ENCODE results near the gene PPT2. TPM values are rescaled to one million over a fixed set of nuclear protein-coding genes. Genes with fewer than 3 reads are reported as not detected.

Gene PPT2
- total and polyA plus RNA-seq, 2 of the 13 experiments (the other 11 are each of a cell fraction or from before 2014, with no cell fraction given) = 39.2 to 61.8 TPM

- TF ChIP-seq, protein P1, sequence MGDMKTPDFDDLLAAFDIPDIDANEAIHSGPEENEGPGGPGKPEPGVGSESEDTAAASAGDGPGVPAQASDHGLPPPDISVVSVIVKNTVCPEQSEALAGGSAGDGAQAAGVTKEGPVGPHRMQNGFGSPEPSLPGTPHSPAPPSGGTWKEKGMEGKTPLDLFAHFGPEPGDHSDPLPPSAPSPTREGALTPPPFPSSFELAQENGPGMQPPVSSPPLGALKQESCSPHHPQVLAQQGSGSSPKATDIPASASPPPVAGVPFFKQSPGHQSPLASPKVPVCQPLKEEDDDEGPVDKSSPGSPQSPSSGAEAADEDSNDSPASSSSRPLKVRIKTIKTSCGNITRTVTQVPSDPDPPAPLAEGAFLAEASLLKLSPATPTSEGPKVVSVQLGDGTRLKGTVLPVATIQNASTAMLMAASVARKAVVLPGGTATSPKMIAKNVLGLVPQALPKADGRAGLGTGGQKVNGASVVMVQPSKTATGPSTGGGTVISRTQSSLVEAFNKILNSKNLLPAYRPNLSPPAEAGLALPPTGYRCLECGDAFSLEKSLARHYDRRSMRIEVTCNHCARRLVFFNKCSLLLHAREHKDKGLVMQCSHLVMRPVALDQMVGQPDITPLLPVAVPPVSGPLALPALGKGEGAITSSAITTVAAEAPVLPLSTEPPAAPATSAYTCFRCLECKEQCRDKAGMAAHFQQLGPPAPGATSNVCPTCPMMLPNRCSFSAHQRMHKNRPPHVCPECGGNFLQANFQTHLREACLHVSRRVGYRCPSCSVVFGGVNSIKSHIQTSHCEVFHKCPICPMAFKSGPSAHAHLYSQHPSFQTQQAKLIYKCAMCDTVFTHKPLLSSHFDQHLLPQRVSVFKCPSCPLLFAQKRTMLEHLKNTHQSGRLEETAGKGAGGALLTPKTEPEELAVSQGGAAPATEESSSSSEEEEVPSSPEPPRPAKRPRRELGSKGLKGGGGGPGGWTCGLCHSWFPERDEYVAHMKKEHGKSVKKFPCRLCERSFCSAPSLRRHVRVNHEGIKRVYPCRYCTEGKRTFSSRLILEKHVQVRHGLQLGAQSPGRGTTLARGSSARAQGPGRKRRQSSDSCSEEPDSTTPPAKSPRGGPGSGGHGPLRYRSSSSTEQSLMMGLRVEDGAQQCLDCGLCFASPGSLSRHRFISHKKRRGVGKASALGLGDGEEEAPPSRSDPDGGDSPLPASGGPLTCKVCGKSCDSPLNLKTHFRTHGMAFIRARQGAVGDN (CRISPR knock-in tag; IDR thresholded peaks at IDR 0.05) = peak; percentile 87
- TF ChIP-seq AHDC1 (CRISPR knock-in tag; IDR thresholded peaks at IDR 0.05; ENCODE audit: borderline replicate concordance) = no peak
- TF ChIP-seq FOXA1 (IDR thresholded peaks at IDR 0.05) = no peak
- 0 out of 2 replicates have a peak, but pooled peaks have one; percentile 16 for TF ChIP-seq FOXA1 (CRISPR knock-in tag; IDR thresholded peaks at IDR 0.05)
- TF ChIP-seq ZKSCAN8 (CRISPR knock-in tag; IDR thresholded peaks at IDR 0.05; ENCODE audit: borderline replicate concordance) = no peak; the same call in 1 of the 2 replicates
- peak; percentile 29; the same call in 1 of the 2 replicates for TF ChIP-seq ZSCAN21 (CRISPR knock-in tag; IDR thresholded peaks at IDR 0.05; ENCODE audit: borderline replicate concordance)
- 0 out of 2 replicates have a peak, but pooled peaks have one; percentile 36 for TF ChIP-seq ARHGAP35 (CRISPR knock-in tag; IDR thresholded peaks at IDR 0.05; ENCODE audit: borderline replicate concordance)
- TF ChIP-seq ZNF878 (CRISPR knock-in tag; IDR thresholded peaks at IDR 0.05) = no peak
- TF ChIP-seq, protein P2, sequence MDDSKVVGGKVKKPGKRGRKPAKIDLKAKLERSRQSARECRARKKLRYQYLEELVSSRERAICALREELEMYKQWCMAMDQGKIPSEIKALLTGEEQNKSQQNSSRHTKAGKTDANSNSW (CRISPR knock-in tag; IDR thresholded peaks at IDR 0.05; ENCODE audit: borderline replicate concordance) = peak; percentile 67; the same call in 1 of the 2 replicates
- TF ChIP-seq ZNF501 (CRISPR knock-in tag; IDR thresholded peaks at IDR 0.05) = 0 out of 2 replicates have a peak, but pooled peaks have one; percentile 45
- peak; percentile 14; the same call in 1 of the 2 replicates for TF ChIP-seq TARDBP (CRISPR knock-in tag; IDR thresholded peaks at IDR 0.05)
- TF ChIP-seq THAP7 (CRISPR knock-in tag; IDR thresholded peaks at IDR 0.05) = peak; percentile 89
- peak; percentile 52 for TF ChIP-seq U2AF1 (optimal IDR thresholded peaks at IDR 0.05; ENCODE audit: low read depth, low read length)
- TF ChIP-seq MEF2D (CRISPR knock-in tag; IDR thresholded peaks at IDR 0.05) = peak; percentile 87
- TF ChIP-seq IRF9 (CRISPR knock-in tag; IDR thresholded peaks at IDR 0.05; ENCODE audit: borderline replicate concordance) = peak; percentile 57; the same call in 1 of the 2 replicates
- TF ChIP-seq ZNF777 (CRISPR knock-in tag; IDR thresholded peaks at IDR 0.05) = peak; percentile 92
- 0 out of 2 replicates have a peak, but pooled peaks have one; percentile 13 for TF ChIP-seq KLF13 (CRISPR knock-in tag; IDR thresholded peaks at IDR 0.05)
Observed at GRCh38 chr6:32154514-32155161, 697 bp downstream of the PPT2 start (continued).
